GM13976 (cell line): ENCODE measurements around the gene NTRK3.

ENCODE experiments used
- DNase-seq: peaks from one replicate; pipeline ENCODE4 v3.0.0; 2012; ENCODE audit warnings: low spot score
- in situ Hi-C: fragments of 300-500 bp; cut with MboI; formaldehyde crosslinking; loops from one replicate; pipeline ENCODE4 v1.12.0; 2022; ENCODE audit warnings: low sequenced_read_pairs, mixed read lengths, inconsistent platforms; ENCODE audit not compliant: unreplicated experiment
- TF ChIP-seq, protein P1 (sequence below): IDR thresholded peaks from 2 replicates; pipeline ENCODE4 v1.5.1; 2012; ENCODE audit warnings: borderline replicate concordance, mild to moderate bottlenecking; ENCODE audit not compliant: insufficient read depth; ENCODE audit errors: extremely low read depth, missing control alignments, control extremely low read depth

Gene NTRK3

GRCh38 chr15:87924433-87924832 is 332.1 kb downstream of the NTRK3 start:
- TF ChIP-seq, protein P1, sequence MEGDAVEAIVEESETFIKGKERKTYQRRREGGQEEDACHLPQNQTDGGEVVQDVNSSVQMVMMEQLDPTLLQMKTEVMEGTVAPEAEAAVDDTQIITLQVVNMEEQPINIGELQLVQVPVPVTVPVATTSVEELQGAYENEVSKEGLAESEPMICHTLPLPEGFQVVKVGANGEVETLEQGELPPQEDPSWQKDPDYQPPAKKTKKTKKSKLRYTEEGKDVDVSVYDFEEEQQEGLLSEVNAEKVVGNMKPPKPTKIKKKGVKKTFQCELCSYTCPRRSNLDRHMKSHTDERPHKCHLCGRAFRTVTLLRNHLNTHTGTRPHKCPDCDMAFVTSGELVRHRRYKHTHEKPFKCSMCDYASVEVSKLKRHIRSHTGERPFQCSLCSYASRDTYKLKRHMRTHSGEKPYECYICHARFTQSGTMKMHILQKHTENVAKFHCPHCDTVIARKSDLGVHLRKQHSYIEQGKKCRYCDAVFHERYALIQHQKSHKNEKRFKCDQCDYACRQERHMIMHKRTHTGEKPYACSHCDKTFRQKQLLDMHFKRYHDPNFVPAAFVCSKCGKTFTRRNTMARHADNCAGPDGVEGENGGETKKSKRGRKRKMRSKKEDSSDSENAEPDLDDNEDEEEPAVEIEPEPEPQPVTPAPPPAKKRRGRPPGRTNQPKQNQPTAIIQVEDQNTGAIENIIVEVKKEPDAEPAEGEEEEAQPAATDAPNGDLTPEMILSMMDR = no peak
- in situ Hi-C loops = no loop called here
- no peak for DNase-seq

- TF ChIP-seq, protein P1 = no peak
Measured at GRCh38 chr15:87919064-87919463, 337.5 kb downstream of the NTRK3 start.

DNA sequence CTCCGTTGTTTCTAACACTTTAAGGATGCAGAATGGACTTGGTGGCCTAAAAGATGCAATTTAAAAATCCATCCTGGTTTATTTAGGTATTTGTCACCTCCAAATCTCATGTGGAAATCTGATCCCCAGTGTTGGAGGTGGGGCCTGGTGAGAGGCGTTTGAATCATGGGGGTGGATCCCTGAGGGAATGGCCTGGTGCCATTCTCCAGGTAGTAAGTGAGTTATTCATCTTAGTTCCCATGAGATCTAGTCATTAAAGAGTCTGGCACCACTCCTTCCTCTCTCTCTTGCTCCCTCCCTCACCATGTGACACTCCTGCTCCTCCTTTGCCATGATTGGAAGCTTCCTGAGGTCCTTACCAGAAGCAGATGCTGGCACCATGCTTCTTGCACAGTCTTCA is 339.1 kb downstream of the NTRK3 start:
- TF ChIP-seq, protein P1 = no peak
- in situ Hi-C loops = no loop called here
- no peak for DNase-seq

More at GRCh38 chr15:87919064-87919463, 337.5 kb downstream of the NTRK3 start:
- DNase-seq = no peak
- in situ Hi-C loops = no loop called here

GRCh38 chr15:87916208-87916607 is 340.3 kb downstream of the NTRK3 start:
- TF ChIP-seq, protein P1 = no peak
- in situ Hi-C loops = no loop called here
- DNase-seq = no peak

- DNase-seq = no peak
- in situ Hi-C loops = no loop called here
- TF ChIP-seq, protein P1 = no peak
Measured at GRCh38 chr15:87910301-87910700, 346.2 kb downstream of the NTRK3 start.

DNA sequence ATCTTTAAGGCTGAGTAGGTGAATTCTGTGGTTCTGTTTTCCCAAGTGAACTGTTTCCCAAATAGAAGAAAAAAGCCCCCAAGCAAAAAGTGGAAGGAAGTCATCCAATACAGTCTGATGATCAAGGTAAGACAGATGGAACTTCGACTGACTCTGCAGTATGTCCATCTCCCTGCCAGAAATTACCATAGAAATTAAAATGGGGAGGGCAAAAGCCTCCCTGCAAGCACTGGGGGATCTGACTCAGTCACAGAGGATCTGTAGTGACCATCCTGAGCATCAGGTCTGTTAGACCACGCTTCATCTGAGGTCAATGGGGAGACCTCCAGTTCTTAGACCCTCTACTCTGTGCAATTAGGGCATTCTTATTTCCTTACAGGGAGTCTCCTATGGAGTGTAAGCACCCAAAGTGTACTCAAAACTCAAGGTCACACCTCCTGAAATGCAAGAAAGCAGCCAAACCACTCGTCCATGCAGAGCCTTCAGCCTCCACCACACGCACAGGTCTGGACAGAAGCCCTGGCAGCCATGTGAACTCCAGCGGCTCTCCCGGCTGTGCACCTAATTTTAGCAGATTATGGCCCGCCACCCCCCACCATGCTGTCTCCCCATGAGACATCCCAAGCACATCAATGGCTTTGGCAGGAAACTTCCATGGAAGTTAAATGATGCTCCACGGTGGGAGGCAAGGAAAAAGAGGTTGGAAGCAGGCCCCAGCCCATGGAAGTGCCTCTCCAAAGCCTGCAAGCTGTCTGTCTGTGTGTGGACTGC is 348.7 kb downstream of the NTRK3 start:
- in situ Hi-C loops = no loop called here
- no peak for DNase-seq
- TF ChIP-seq, protein P1 = no peak
